ENCODE data around the gene ALLC. TPM values are rescaled to one million over a fixed set of nuclear protein-coding genes. Genes with fewer than 3 reads are reported as not detected.

Gene ALLC
- total RNA-seq, 2 donors from 2014 or later, result 5.2 TPM; not detected in 1

- Histone ChIP-seq H3K27ac (no peak overlapping the region), H3K27me3 (replicated peaks; ENCODE audit: insufficient read depth) (no peaks in the 10 kb centered on the region), H3K9me3 (no peaks in the 10 kb centered on the region), H3K36me3 (no peaks in the 10 kb centered on the region), H3K4me1 (replicated peaks) (no peaks in the 10 kb centered on the region), H3K4me3 (no peak overlapping the region)
- TF ChIP-seq CTCF (IDR thresholded peaks at IDR 0.05) (no peak), POLR2AphosphoS5 (IDR thresholded peaks at IDR 0.05) (no peak), POLR2A (IDR thresholded peaks at IDR 0.05) (no peak)
- no peak for DNase-seq (ENCODE audit: low spot score)
- 72% methylated on average over 7 of the region's 7 CpGs for WGBS
- intact Hi-C loops (cut with DNase I), result no loop called here
These were observed 91.2 kb downstream of the ALLC start for GRCh38 chr2:3749201-3749600.

GRCh38 chr2:3751251-3751650 lies 93.3 kb downstream of the ALLC start:
- Histone ChIP-seq H3K27me3 (replicated peaks; ENCODE audit: insufficient read depth) (no peaks in the 10 kb centered on the region), H3K9me3 (no peaks in the 10 kb centered on the region), H3K4me3 (no peak overlapping the region), H3K4me1 (replicated peaks) (no peaks in the 10 kb centered on the region), H3K27ac (no peak overlapping the region), H3K36me3 (no peaks in the 10 kb centered on the region)
- TF ChIP-seq POLR2AphosphoS5 (IDR thresholded peaks at IDR 0.05) (no peak), POLR2A (IDR thresholded peaks at IDR 0.05) (no peak), CTCF (IDR thresholded peaks at IDR 0.05) (no peak)
- WGBS, result 96% methylated on average over 7 of the region's 7 CpGs
- no peak for DNase-seq (ENCODE audit: low spot score)
- intact Hi-C loops (cut with DNase I), result no loop called here

GRCh38 chr2:3751806-3752205 lies 93.8 kb downstream of the ALLC start:
- DNase-seq (ENCODE audit: low spot score), result no peak
- no peaks in the 10 kb centered on the region for H3K4me1 ChIP-seq (replicated peaks)
- 55% methylated on average over 5 of the region's 5 CpGs for WGBS
- intact Hi-C loops (cut with DNase I), result no loop called here
- no peaks in the 10 kb centered on the region for H3K36me3 ChIP-seq
- no peak overlapping the region for H3K4me3 ChIP-seq
- TF ChIP-seq CTCF (IDR thresholded peaks at IDR 0.05), result no peak
- TF ChIP-seq POLR2AphosphoS5 (IDR thresholded peaks at IDR 0.05), result no peak
- no peak for TF ChIP-seq POLR2A (IDR thresholded peaks at IDR 0.05)
- no peak overlapping the region for H3K27ac ChIP-seq
- no peaks in the 10 kb centered on the region for H3K27me3 ChIP-seq (replicated peaks; ENCODE audit: insufficient read depth)
- H3K9me3 ChIP-seq, result no peaks in the 10 kb centered on the region

Small RNA genes lying within 50 kb of the gene (small RNA-seq; reads per million reads assigned to genes)
- gene TMSB4XP2, result 0 reads per million in 2 donors

Other genes starting within 250 kb of the ALLC start
- gene ADI1, start 138.7 kb upstream of the ALLC start, total RNA-seq, result 100 to 1,000 TPM in 1 of 2 donors, 10 to 100 TPM in 1; 81.7 to 270 TPM
- gene RNASEH1, start 99.9 kb upstream of the ALLC start, total RNA-seq, result 10 to 100 TPM; 19.1 to 31.5 TPM
- 1,000 to 10,000 TPM; 1,200 to 3,706 TPM for gene RPS7, start 82.9 kb upstream of the ALLC start, total RNA-seq
- gene COLEC11, start 63.1 kb upstream of the ALLC start, total RNA-seq, result 10 to 100 TPM in 1 of 2 donors, 1 to 10 TPM in 1; 2.9 to 10.5 TPM
- gene DCDC2C, start 45.4 kb downstream of the ALLC start, total RNA-seq, result 1 to 10 TPM in 1 of 2 donors, not detected in 1; 5.9 TPM

All from prostate gland (tissue), 2 donors.